ENCODE data around the gene GJA5.

Gene GJA5

DNA sequence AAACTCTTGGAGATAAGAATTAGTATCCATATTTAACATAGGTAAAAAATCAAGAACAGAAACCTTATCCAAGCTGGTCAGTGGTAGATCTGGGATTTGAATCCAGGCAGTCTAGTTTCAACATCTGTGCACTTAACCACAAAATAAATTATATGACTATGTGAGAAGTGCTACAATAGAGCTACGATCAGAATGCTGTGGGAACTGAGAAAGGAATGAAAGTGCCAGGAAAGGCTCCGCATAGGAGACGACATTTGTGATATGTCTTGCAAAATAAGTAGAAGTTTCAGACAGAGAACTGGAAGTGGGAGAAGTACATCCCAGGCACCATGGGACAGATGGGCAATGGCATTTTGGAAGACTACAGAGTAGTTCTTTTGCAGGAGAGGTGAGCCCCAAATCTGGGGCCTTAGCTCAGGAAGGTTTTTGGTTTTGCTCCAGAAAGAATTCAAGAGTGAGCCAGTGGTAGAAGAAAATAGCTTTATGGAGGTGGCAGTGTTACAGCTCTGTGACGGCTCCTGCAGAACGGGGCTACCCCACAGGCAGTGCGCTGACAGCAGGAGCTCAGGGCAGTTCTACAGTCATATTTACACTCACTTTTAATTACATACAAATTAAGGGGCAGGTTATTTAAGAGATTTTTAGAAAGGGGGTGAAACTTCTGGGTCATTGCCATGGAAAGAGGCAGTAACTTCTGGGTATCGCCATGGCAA lies 25.5 kb upstream of the GJA5 start:
- H3K9me3 ChIP-seq: no peaks in the 10 kb centered on the region
- no peaks in the 10 kb centered on the region for H3K36me3 ChIP-seq
- no peak overlapping the region for H3K4me3 ChIP-seq (ENCODE audit: low read depth in 1 of 2, low read length in 1 of 2)
- TF ChIP-seq, protein P1, sequence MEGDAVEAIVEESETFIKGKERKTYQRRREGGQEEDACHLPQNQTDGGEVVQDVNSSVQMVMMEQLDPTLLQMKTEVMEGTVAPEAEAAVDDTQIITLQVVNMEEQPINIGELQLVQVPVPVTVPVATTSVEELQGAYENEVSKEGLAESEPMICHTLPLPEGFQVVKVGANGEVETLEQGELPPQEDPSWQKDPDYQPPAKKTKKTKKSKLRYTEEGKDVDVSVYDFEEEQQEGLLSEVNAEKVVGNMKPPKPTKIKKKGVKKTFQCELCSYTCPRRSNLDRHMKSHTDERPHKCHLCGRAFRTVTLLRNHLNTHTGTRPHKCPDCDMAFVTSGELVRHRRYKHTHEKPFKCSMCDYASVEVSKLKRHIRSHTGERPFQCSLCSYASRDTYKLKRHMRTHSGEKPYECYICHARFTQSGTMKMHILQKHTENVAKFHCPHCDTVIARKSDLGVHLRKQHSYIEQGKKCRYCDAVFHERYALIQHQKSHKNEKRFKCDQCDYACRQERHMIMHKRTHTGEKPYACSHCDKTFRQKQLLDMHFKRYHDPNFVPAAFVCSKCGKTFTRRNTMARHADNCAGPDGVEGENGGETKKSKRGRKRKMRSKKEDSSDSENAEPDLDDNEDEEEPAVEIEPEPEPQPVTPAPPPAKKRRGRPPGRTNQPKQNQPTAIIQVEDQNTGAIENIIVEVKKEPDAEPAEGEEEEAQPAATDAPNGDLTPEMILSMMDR (IDR thresholded peaks at IDR 0.05): no peak
- peaks cover 41% of the 10 kb centered on the region for H3K27me3 ChIP-seq
- H3K4me1 ChIP-seq (ENCODE audit: control insufficient read depth in 1 of 2, insufficient read depth in 1 of 2, low read depth in 1 of 2, low read length in 1 of 2): no peaks in the 10 kb centered on the region
- H3K27ac ChIP-seq: no peak overlapping the region

DNA sequence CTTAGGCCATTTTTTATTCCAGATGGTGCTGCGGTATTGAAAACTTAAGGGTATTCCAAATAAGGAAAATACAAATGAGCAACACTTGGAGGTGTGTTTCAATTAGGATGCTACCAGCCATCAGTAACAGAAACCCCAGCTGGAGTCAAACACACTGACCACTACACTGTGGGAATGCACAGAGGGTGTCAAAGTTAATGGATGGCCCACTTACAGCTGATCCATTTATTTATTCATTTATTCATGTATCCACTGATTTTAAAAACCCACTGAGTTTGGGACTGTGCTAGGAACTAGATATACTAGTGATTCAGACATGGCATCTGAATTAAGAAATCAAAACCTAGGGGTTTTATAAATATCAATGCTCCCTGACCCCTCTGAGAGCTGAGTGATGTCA lies 24.5 kb upstream of the GJA5 start:
- Histone ChIP-seq H3K27ac (no peak overlapping the region), H3K36me3 (no peaks in the 10 kb centered on the region), H3K9me3 (no peaks in the 10 kb centered on the region), H3K27me3 (peaks cover 52% of the 10 kb centered on the region), H3K4me3 (ENCODE audit: low read depth in 1 of 2, low read length in 1 of 2) (no peak overlapping the region), H3K4me1 (ENCODE audit: control insufficient read depth in 1 of 2, insufficient read depth in 1 of 2, low read depth in 1 of 2, low read length in 1 of 2) (no peaks in the 10 kb centered on the region)
- TF ChIP-seq, protein P1 (IDR thresholded peaks at IDR 0.05): no peak

DNA sequence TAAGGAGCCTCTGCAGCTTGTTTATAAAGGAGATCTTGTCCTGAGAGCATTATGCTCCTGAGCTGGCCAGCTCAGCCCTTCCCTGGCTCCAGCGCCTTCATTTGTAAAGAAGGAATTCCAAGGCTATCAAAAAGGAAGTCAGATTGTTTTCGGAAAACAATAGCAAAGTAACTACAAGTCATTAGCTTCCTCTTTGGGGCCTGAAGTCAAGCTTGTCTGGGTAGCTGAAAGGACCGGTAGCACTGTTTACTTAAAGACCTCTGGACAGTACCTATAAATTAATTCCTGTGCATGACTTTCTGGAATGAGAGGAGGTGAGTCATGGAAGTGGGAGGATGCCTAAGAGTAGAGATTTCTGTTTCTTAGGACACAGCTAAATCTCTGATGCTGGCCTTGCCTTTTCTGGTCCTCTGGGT lies 20.7 kb upstream of the GJA5 start:
- TF ChIP-seq, protein P1 (IDR thresholded peaks at IDR 0.05): no peak
- peaks cover 44% of the 10 kb centered on the region for H3K27me3 ChIP-seq
- no peaks in the 10 kb centered on the region for H3K9me3 ChIP-seq

DNA sequence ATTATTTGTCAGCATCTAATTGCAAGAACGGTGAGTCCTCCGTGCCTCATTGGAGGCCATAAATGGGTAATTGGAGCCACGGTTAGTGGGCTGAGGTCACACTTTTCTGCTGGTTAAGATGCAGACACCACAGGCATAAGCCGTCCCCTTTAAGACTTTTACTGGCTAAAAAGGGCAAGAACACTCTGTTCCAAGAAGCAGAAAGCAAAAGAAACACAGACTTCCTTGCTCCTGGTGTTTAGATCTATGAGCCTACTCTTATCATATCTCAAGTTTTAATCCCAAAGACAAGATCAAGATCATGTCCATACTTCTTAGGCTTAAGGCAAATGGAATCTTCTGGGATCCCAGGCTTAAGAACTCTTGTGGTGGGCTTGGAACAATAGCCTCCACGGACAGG lies 17.3 kb upstream of the GJA5 start:
- Histone ChIP-seq H3K36me3 (no peaks in the 10 kb centered on the region), H3K4me1 (ENCODE audit: control insufficient read depth in 1 of 2, insufficient read depth in 1 of 2, low read depth in 1 of 2, low read length in 1 of 2) (no peaks in the 10 kb centered on the region), H3K27ac (no peak overlapping the region), H3K27me3 (peaks cover 54% of the 10 kb centered on the region), H3K9me3 (no peaks in the 10 kb centered on the region), H3K4me3 (ENCODE audit: low read depth in 1 of 2, low read length in 1 of 2) (no peak overlapping the region)
- TF ChIP-seq, protein P1 (IDR thresholded peaks at IDR 0.05): no peak

More for the DNA sequence above, 20.7 kb upstream of the GJA5 start:
- Histone ChIP-seq H3K27ac (no peak overlapping the region), H3K36me3 (no peaks in the 10 kb centered on the region), H3K4me1 (ENCODE audit: control insufficient read depth in 1 of 2, insufficient read depth in 1 of 2, low read depth in 1 of 2, low read length in 1 of 2) (no peaks in the 10 kb centered on the region), H3K4me3 (ENCODE audit: low read depth in 1 of 2, low read length in 1 of 2) (no peak overlapping the region)

DNA sequence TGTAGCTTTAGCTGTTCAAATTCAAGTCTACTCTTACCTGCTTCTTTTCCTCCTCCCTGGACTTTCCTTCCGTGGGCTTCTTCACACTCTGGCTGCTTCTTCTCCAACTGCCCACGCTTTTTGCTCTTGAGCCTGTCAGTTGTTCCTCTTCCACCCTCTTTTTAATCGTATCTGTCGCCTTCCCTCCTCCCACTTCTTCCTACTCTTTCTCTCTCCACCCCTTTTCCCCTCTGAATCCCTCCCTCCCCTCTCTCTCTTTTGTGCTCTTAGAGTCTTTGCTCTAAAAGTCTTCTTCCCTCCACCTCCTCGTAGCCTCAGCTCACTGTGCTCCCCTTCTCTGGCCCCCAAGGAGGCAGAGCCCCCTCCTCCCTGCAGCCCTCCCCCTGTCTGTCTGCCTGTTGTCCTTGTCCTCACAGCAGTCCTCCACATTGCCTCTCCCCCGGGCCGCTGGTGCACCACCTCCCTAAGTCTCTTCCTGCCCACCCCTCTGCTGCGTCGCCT lies 12.9 kb upstream of the GJA5 start:
- Histone ChIP-seq H3K36me3 (no peaks in the 10 kb centered on the region), H3K4me1 (ENCODE audit: control insufficient read depth in 1 of 2, insufficient read depth in 1 of 2, low read depth in 1 of 2, low read length in 1 of 2) (no peaks in the 10 kb centered on the region), H3K27ac (no peak overlapping the region), H3K4me3 (ENCODE audit: low read depth in 1 of 2, low read length in 1 of 2) (no peak overlapping the region), H3K9me3 (no peaks in the 10 kb centered on the region), H3K27me3 (peaks cover 51% of the 10 kb centered on the region)
- TF ChIP-seq, protein P1 (IDR thresholded peaks at IDR 0.05): no peak

Data from neutrophil (primary cell).